ENCODE data around the gene RNF182. TPM values are rescaled to one million over a fixed set of nuclear protein-coding genes. Genes with fewer than 3 reads are reported as not detected.
A peak's percentile ranks its signal among the peaks of the same experiment; 100 is the strongest.

The RNF182 gene
- total and polyA plus RNA-seq, 10 of the 15 experiments (the other 5 are each of a cell fraction or from before 2014, with no cell fraction given) = not detected

- ChIA-PET POLR2A (no interaction called here), CTCF (interaction anchor here (0.8 to 9.6 kb wide), 11 partner anchors 9 to 233 kb away, joined by 3 to 194 read pairs (median 4); partner anchors contain the start of gene RNF182), RAD21 (ENCODE audit: unreplicated experiment) (interaction anchor here (1.0 to 3.9 kb wide), 5 partner anchors 136 to 237 kb away, joined by 3 to 67 read pairs (median 5); no protein-coding TSS in a partner anchor), SMC1A (ENCODE audit: uncharacterized antibody, unreplicated experiment) (interaction anchor here (1.0 to 5.7 kb wide), 9 partner anchors 8 to 254 kb away, joined by 3 to 87 read pairs (median 6); no protein-coding TSS in a partner anchor)
- FAIRE-seq (no peak), DNase-seq (ENCODE audit: low read depth, low spot score) (no peak), ATAC-seq (no peak)
- Histone ChIP-seq H3K36me3 (ENCODE audit: control insufficient read depth in 2 of 2, insufficient read depth in 2 of 2, low read length in 1 of 2) (no peaks in the 10 kb centered on the region), H3K4me1 (ENCODE audit: control insufficient read depth, insufficient read depth, low read length) (no peaks in the 10 kb centered on the region), H3K9me3 (replicated peaks; ENCODE audit: control insufficient read depth, insufficient read depth, low read length) (no peaks in the 10 kb centered on the region), H3K79me2 (ENCODE audit: control insufficient read depth, insufficient read depth, low read length) (no peaks in the 10 kb centered on the region), H3K27ac (ENCODE audit: control insufficient read depth, insufficient read depth) (no peak overlapping the region), H4K20me1 (ENCODE audit: control insufficient read depth, insufficient read depth) (no peaks in the 10 kb centered on the region), H3K27me3 (replicated peaks in 1 of 2; ENCODE audit: control insufficient read depth in 2 of 2, insufficient read depth in 2 of 2, low read length in 1 of 2) (no peaks in the 10 kb centered on the region), H3K4me3 (no peak overlapping the region), H3K4me2 (ENCODE audit: control insufficient read depth, insufficient read depth) (no peak overlapping the region), H2AFZ (ENCODE audit: control insufficient read depth, low read depth, low read length) (no peak overlapping the region), H3K9ac (ENCODE audit: control insufficient read depth, insufficient read depth, low read length) (no peak overlapping the region)
- in situ Hi-C loops (cut with MboI) = loop anchor here (25.0 kb wide), 1 partner anchor 1552 kb away; no protein-coding TSS in a partner anchor
- BruUV-seq (replicated peaks) = no TSS peak
- intact Hi-C loops (cut with micrococcal nuclease; ENCODE audit: unreplicated experiment) = no loop called here
- TF ChIP-seq IRF4 (IDR thresholded peaks at IDR 0.05; ENCODE audit: low read depth, low read length) = no peak
- TF ChIP-seq ETV6 (conservative IDR thresholded peaks at IDR 0.05 in 1 of 2, IDR thresholded peaks at IDR 0.05 in 1 of 2; ENCODE audit: borderline replicate concordance in 1 of 2, low read depth in 1 of 2) = no peak
- TF ChIP-seq RFX5 (IDR thresholded peaks at IDR 0.05; ENCODE audit: low read depth, low read length) = peak; percentile 61; the same call in 1 of the 2 replicates
- TF ChIP-seq ESRRA (IDR thresholded peaks at IDR 0.05; ENCODE audit: low read length) = no peak
- TF ChIP-seq SMAD1 (IDR thresholded peaks at IDR 0.05; ENCODE audit: low read depth, partially characterized antibody) = no peak
- TF ChIP-seq, protein P1, sequence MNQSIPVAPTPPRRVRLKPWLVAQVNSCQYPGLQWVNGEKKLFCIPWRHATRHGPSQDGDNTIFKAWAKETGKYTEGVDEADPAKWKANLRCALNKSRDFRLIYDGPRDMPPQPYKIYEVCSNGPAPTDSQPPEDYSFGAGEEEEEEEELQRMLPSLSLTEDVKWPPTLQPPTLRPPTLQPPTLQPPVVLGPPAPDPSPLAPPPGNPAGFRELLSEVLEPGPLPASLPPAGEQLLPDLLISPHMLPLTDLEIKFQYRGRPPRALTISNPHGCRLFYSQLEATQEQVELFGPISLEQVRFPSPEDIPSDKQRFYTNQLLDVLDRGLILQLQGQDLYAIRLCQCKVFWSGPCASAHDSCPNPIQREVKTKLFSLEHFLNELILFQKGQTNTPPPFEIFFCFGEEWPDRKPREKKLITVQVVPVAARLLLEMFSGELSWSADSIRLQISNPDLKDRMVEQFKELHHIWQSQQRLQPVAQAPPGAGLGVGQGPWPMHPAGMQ (IDR thresholded peaks at IDR 0.05; ENCODE audit: borderline replicate concordance) = no peak
- WGBS (ENCODE audit: insufficient coverage, insufficient replicate concordance, low lambda C conversion rate, missing lambda C conversion rate) = 27% methylated on average over 2 of the region's 2 CpGs
These were observed 14.3 kb upstream of the RNF182 start for GRCh38 chr6:13910443-13910842.
